H9 (cell line): ENCODE data around the gene METTL14. TPM values are rescaled to one million over a fixed set of nuclear protein-coding genes. Genes with fewer than 3 reads are reported as not detected.

Experiments used
- DNase-seq: peaks from one replicate; pipeline ENCODE4 v3.0.0-alpha.2; 2017
- H2AFZ ChIP-seq: one replicate; pipeline ENCODE4 v1.6.1; 2013; ENCODE audit warnings: mild to moderate bottlenecking, low read length, control low read depth, moderate library complexity
- H2AK5ac ChIP-seq: 2 replicates; pipeline ENCODE4 v1.6.1; 2013; ENCODE audit warnings: low read length, control low read depth, mixed read lengths; ENCODE audit not compliant: insufficient read length
- H2BK120ac ChIP-seq: one replicate; pipeline ENCODE4 v1.6.1; 2013; ENCODE audit warnings: low read depth, mild to moderate bottlenecking, low read length, control low read depth, inconsistent platforms; ENCODE audit not compliant: poor library complexity, severe bottlenecking
- H2BK12ac ChIP-seq: 2 replicates; pipeline ENCODE4 v1.6.1; 2013; ENCODE audit warnings: low read length, control low read depth, mixed read lengths, low read depth; ENCODE audit not compliant: insufficient read length
- H2BK15ac ChIP-seq: 2 replicates; pipeline ENCODE4 v1.6.1; 2013; ENCODE audit warnings: low read depth, low read length, control low read depth
- H2BK20ac ChIP-seq: one replicate; pipeline ENCODE4 v1.6.1; 2013; ENCODE audit warnings: low read depth, mild to moderate bottlenecking, low read length, control low read depth, inconsistent platforms; ENCODE audit not compliant: poor library complexity, severe bottlenecking
- H2BK5ac ChIP-seq: 2 replicates; pipeline ENCODE4 v1.6.1; 2013; ENCODE audit warnings: low read length, control low read depth, mixed read lengths; ENCODE audit not compliant: insufficient read length
- H3K14ac ChIP-seq: 2 replicates; pipeline ENCODE4 v1.6.1; 2013; ENCODE audit warnings: low read length, control low read depth; ENCODE audit not compliant: insufficient read depth
- H3K18ac ChIP-seq: 2 replicates; pipeline ENCODE4 v1.6.1; 2013; ENCODE audit warnings: low read depth, mild to moderate bottlenecking, mixed read lengths, low read length, control low read depth; ENCODE audit not compliant: insufficient read length
- H3K23ac ChIP-seq: 2 replicates; pipeline ENCODE4 v1.6.1; 2013; ENCODE audit warnings: low read length, control low read depth, mixed read lengths, low read depth; ENCODE audit not compliant: insufficient read length
- H3K23me2 ChIP-seq: 2 replicates; pipeline ENCODE4 v1.6.1; 2013; ENCODE audit warnings: low read depth, mild to moderate bottlenecking, mixed read lengths, low read length, control low read depth; ENCODE audit not compliant: insufficient read length, poor library complexity, severe bottlenecking
- H3K27ac ChIP-seq: 2 replicates; pipeline ENCODE4 v1.5.1; 2013; ENCODE audit warnings: low read length, control low read depth, mixed read lengths, low read depth; ENCODE audit not compliant: insufficient read length
- H3K27me3 ChIP-seq: 2 replicates; pipeline ENCODE4 v1.6.1; 2013; ENCODE audit warnings: low read length, control low read depth, inconsistent platforms; ENCODE audit not compliant: insufficient read depth
- H3K4ac ChIP-seq: 2 replicates; pipeline ENCODE4 v1.6.1; 2013; ENCODE audit warnings: low read depth, mild to moderate bottlenecking, control low read depth, inconsistent platforms, low read length, moderate library complexity
- H3K4me1 ChIP-seq: 2 replicates; pipeline ENCODE4 v1.6.1; 2013; ENCODE audit warnings: low read length, control low read depth, inconsistent platforms; ENCODE audit not compliant: insufficient read depth
- H3K4me2 ChIP-seq: 2 replicates; pipeline ENCODE4 v1.6.1; 2013; ENCODE audit warnings: low read length, control low read depth, mixed read lengths; ENCODE audit not compliant: insufficient read length, insufficient read depth
- H3K56ac ChIP-seq: 2 replicates; pipeline ENCODE4 v1.6.1; 2013; ENCODE audit warnings: low read depth, mild to moderate bottlenecking, mixed read lengths, low read length, control low read depth; ENCODE audit not compliant: insufficient read length
- H3K79me1 ChIP-seq: 2 replicates; pipeline ENCODE4 v1.6.1; 2013; ENCODE audit warnings: low read depth, mild to moderate bottlenecking, moderate library complexity, low read length, control low read depth, inconsistent platforms; ENCODE audit not compliant: insufficient read depth, poor library complexity, severe bottlenecking
- H3K79me2 ChIP-seq: 2 replicates; pipeline ENCODE4 v1.6.1; 2013; ENCODE audit warnings: low read length, control low read depth, inconsistent platforms; ENCODE audit not compliant: insufficient read depth
- H3K9ac ChIP-seq: 2 replicates; pipeline ENCODE4 v1.6.1; 2013; ENCODE audit warnings: low read length, control low read depth, mixed read lengths; ENCODE audit not compliant: insufficient read length; ENCODE audit errors: extremely low read depth
- H3K9me3 ChIP-seq: one replicate; pipeline ENCODE4 v1.6.1; 2013; ENCODE audit warnings: low read depth, low read length, inconsistent platforms; ENCODE audit not compliant: control insufficient read depth
- H3T11ph ChIP-seq: one replicate; pipeline ENCODE4 v1.6.1; 2013; ENCODE audit warnings: mild to moderate bottlenecking, low read length, control low read depth, inconsistent platforms
- H4K20me1 ChIP-seq: one replicate; pipeline ENCODE4 v1.6.1; 2013; ENCODE audit not compliant: control insufficient read depth, insufficient read length, insufficient read depth
- H4K5ac ChIP-seq: 2 replicates; pipeline ENCODE4 v1.6.1; 2013; ENCODE audit warnings: low read depth, mild to moderate bottlenecking, mixed read lengths, low read length, control low read depth; ENCODE audit not compliant: insufficient read length
- H4K8ac ChIP-seq: replicated peaks from 2 replicates; pipeline ENCODE4 v1.6.1; 2013; ENCODE audit warnings: low read length, control low read depth, mixed read lengths, low read depth; ENCODE audit not compliant: insufficient read length
- H4K91ac ChIP-seq: 2 replicates; pipeline ENCODE4 v1.6.1; 2013; ENCODE audit warnings: low read depth, mild to moderate bottlenecking, moderate library complexity, mixed read lengths, low read length, control low read depth; ENCODE audit not compliant: insufficient read length
- H3K27ac Mint-ChIP-seq, 3 experiments: 2 replicates in 2 of 3; 3 replicates in 1 of 3; pipeline ENCODE4 v1.8.0; 2020 to 2021; ENCODE audit warnings: mixed read lengths in 3 of 3, mild to moderate bottlenecking in 1 of 3, moderate library complexity in 1 of 3
- H3K27me3 Mint-ChIP-seq: 2 replicates; pipeline ENCODE4 v1.8.0; 2021; ENCODE audit warnings: low read depth, mild to moderate bottlenecking, moderate library complexity, mixed read lengths
- H3K36me3 Mint-ChIP-seq, 3 experiments: 2 replicates in 2 of 3; 3 replicates in 1 of 3; pipeline ENCODE4 v1.8.0; 2020 to 2021; ENCODE audit warnings: low read depth in 3 of 3, mixed read lengths in 3 of 3; ENCODE audit not compliant: insufficient read depth in 1 of 3
- H3K4me1 Mint-ChIP-seq, 2 experiments: 2 replicates each; pipeline ENCODE4 v1.8.0; 2020; ENCODE audit warnings: mixed read lengths in 2 of 2
- H3K4me3 Mint-ChIP-seq, 2 experiments: 2 replicates in 1 of 2; 3 replicates in 1 of 2; pipeline ENCODE4 v1.8.0; 2020 to 2021; ENCODE audit warnings: mild to moderate bottlenecking in 2 of 2, mixed read lengths in 2 of 2, moderate library complexity in 1 of 2
- H3K9me3 Mint-ChIP-seq, 2 experiments: 2 replicates in 1 of 2; 3 replicates in 1 of 2; pipeline ENCODE4 v1.8.0; 2020; ENCODE audit warnings: mild to moderate bottlenecking in 2 of 2, mixed read lengths in 2 of 2, moderate library complexity in 1 of 2
- WGBS: extraction: QIAGEN DNeasy Blood & Tissue Kit; methylation state at CpG from one replicate; pipeline ENCODE4 v1.1.7; 2013; ENCODE audit warnings: missing lambda C conversion rate, low lambda C conversion rate, mixed read lengths; ENCODE audit not compliant: insufficient read length; ENCODE audit errors: extremely low coverage; 5-methylcytosine and 5-hydroxymethylcytosine counted together
- total RNA-seq: library from RNA; stranded (reverse); gene quantifications from 2 replicates; pipeline ENCODE4 v1.2.1, GENCODE V29; 2021
- TF ChIP-seq, protein P1 (sequence below): fragments of 200-600 bp; sonication (generic); conservative IDR thresholded peaks from 3 replicates; pipeline ENCODE4 v1.8.0; 2021; ENCODE audit warnings: antibody characterized with exemption, mild to moderate bottlenecking

Gene METTL14
- total RNA-seq, 1 experiment from 2014 or later, result 53.3 TPM

DNA sequence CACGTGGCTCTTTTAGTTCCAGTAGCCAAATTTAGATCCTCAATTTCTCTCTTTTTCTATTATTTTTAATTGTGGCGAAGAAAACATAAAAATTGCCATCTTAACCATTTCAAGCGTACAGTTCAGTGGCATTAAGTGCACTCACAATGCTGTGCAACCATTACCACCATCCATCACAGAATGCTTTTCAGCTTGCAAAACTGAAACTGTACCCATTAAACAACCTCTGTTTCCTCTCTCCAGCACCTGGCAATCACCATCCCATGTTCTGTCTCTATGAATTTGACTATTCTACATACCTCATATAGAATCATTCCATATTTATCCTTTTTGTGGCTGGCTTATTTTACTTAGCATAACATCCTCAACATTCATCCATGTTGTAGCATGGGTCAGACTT, 74.9 kb downstream of the METTL14 start:
- H4K5ac ChIP-seq, result no peak overlapping the region

More for the DNA sequence above, 74.9 kb downstream of the METTL14 start:
- no CpG with 5 or more reads among the region's 3 CpGs for WGBS
- H2BK5ac ChIP-seq, result no peak overlapping the region
- no peak overlapping the region for H3K27ac ChIP-seq
- H2AK5ac ChIP-seq, result no peak overlapping the region
- no peak overlapping the region for H4K8ac ChIP-seq
- peaks cover 5 to 22% (median 8%) of the 10 kb centered on the region in 3 experiments; a peak in 6 of 7 replicates for H3K36me3 Mint-ChIP-seq
- no peak overlapping the region for H2BK120ac ChIP-seq
- no peak overlapping the region for H2AFZ ChIP-seq
- no peak overlapping the region for H3K4ac ChIP-seq
- H3K9me3 ChIP-seq, result no peaks in the 10 kb centered on the region
- no peak overlapping the region for H2BK12ac ChIP-seq
- H3K9ac ChIP-seq, result no peak overlapping the region
- H3T11ph ChIP-seq, result no peak overlapping the region
- no peaks in the 10 kb centered on the region for H3K79me2 ChIP-seq
- no peak for DNase-seq
- no peak overlapping the region for H2BK20ac ChIP-seq
- H3K4me3 Mint-ChIP-seq, result no peak overlapping the region
- no peaks in the 10 kb centered on the region for H3K9me3 Mint-ChIP-seq
- no peaks in the 10 kb centered on the region for H4K20me1 ChIP-seq
- no peak overlapping the region for H3K56ac ChIP-seq
- H3K4me1 ChIP-seq, result no peaks in the 10 kb centered on the region
- no peak overlapping the region for H2BK15ac ChIP-seq
- no peak overlapping the region for H3K14ac ChIP-seq
- TF ChIP-seq, protein P1, sequence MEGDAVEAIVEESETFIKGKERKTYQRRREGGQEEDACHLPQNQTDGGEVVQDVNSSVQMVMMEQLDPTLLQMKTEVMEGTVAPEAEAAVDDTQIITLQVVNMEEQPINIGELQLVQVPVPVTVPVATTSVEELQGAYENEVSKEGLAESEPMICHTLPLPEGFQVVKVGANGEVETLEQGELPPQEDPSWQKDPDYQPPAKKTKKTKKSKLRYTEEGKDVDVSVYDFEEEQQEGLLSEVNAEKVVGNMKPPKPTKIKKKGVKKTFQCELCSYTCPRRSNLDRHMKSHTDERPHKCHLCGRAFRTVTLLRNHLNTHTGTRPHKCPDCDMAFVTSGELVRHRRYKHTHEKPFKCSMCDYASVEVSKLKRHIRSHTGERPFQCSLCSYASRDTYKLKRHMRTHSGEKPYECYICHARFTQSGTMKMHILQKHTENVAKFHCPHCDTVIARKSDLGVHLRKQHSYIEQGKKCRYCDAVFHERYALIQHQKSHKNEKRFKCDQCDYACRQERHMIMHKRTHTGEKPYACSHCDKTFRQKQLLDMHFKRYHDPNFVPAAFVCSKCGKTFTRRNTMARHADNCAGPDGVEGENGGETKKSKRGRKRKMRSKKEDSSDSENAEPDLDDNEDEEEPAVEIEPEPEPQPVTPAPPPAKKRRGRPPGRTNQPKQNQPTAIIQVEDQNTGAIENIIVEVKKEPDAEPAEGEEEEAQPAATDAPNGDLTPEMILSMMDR, result no peak
- H3K79me1 ChIP-seq, result no peaks in the 10 kb centered on the region
- no peak overlapping the region for H3K18ac ChIP-seq
- H3K27me3 ChIP-seq, result no peaks in the 10 kb centered on the region
- peaks cover 12 to 13% of the 10 kb centered on the region in 2 experiments for H3K4me1 Mint-ChIP-seq
- H3K27ac Mint-ChIP-seq, result no peak overlapping the region
- H3K23me2 ChIP-seq, result no peaks in the 10 kb centered on the region
- H3K4me2 ChIP-seq, result no peak overlapping the region
- no peaks in the 10 kb centered on the region for H3K27me3 Mint-ChIP-seq
- H4K91ac ChIP-seq, result no peak overlapping the region
- H3K23ac ChIP-seq, result no peak overlapping the region
